Neural progenitor cell (in vitro differentiated cells): Measurements from ENCODE around the gene MS4A10. TPM values are rescaled to one million over a fixed set of nuclear protein-coding genes. Genes with fewer than 3 reads are reported as not detected.

ENCODE experiments used
- DNase-seq: peaks from one replicate; pipeline ENCODE4 v3.0.0-alpha.2; 2016; ENCODE audit warnings: low spot score
- H2AFZ ChIP-seq: fragments of 200-600 bp; sonication (generic); replicated peaks from 2 replicates; pipeline ENCODE4 v1.6.1; 2016; ENCODE audit warnings: antibody characterized with exemption
- H3F3A ChIP-seq: fragments of 200-600 bp; sonication (generic); 2 replicates; pipeline ENCODE4 v1.6.1; 2016; ENCODE audit warnings: antibody characterized with exemption, low read depth
- H3K27ac ChIP-seq: fragments of 200-600 bp; sonication (generic); 2 replicates; pipeline ENCODE4 v1.5.1; 2016; ENCODE audit warnings: mild to moderate bottlenecking
- H3K27me3 ChIP-seq: fragments of 200-600 bp; sonication (generic); 2 replicates; pipeline ENCODE4 v1.6.1; 2016; ENCODE audit warnings: mild to moderate bottlenecking, moderate library complexity
- H3K36me3 ChIP-seq: fragments of 200-600 bp; sonication (generic); 2 replicates; pipeline ENCODE4 v1.5.1; 2016
- H3K4me1 ChIP-seq: fragments of 200-600 bp; sonication (generic); 2 replicates; pipeline ENCODE4 v1.6.1; 2016; ENCODE audit warnings: mixed run types
- H3K4me2 ChIP-seq: fragments of 200-600 bp; sonication (generic); 2 replicates; pipeline ENCODE4 v1.6.1; 2016
- H3K4me3 ChIP-seq: fragments of 200-600 bp; sonication (generic); 2 replicates; pipeline ENCODE4 v1.5.1; 2016
- H3K79me2 ChIP-seq: fragments of 200-600 bp; sonication (generic); 2 replicates; pipeline ENCODE4 v1.6.1; 2016; ENCODE audit warnings: low read depth
- H3K9ac ChIP-seq: fragments of 200-600 bp; sonication (generic); 2 replicates; pipeline ENCODE4 v1.6.1; 2016
- H3K9me3 ChIP-seq: fragments of 200-600 bp; sonication (generic); 2 replicates; pipeline ENCODE4 v1.5.1; 2016; ENCODE audit warnings: low read depth
- H4K20me1 ChIP-seq: fragments of 200-600 bp; sonication (generic); 2 replicates; pipeline ENCODE4 v1.6.1; 2016; ENCODE audit warnings: low read depth
- H3K27ac Mint-ChIP-seq: 3 replicates; pipeline ENCODE4 v1.8.0; 2021; ENCODE audit warnings: mixed read lengths
- H3K27me3 Mint-ChIP-seq: 2 replicates; pipeline ENCODE4 v1.8.0; 2022; ENCODE audit warnings: low read depth, mild to moderate bottlenecking, inconsistent platforms, moderate library complexity, mixed read lengths; ENCODE audit not compliant: insufficient read depth
- H3K36me3 Mint-ChIP-seq: 3 replicates; pipeline ENCODE4 v1.8.0; 2021; ENCODE audit warnings: mixed read lengths
- H3K4me1 Mint-ChIP-seq: 3 replicates; pipeline ENCODE4 v1.8.0; 2021; ENCODE audit warnings: mixed read lengths
- H3K4me3 Mint-ChIP-seq: 3 replicates; pipeline ENCODE4 v1.8.0; 2021; ENCODE audit warnings: mild to moderate bottlenecking, moderate library complexity, mixed read lengths
- H3K9me3 Mint-ChIP-seq: 3 replicates; pipeline ENCODE4 v1.8.0; 2020; ENCODE audit warnings: mixed read lengths
- EZH2 ChIP-seq: fragments of 200-600 bp; sonication (generic); IDR thresholded peaks from 2 replicates; pipeline ENCODE4 v1.6.1; 2017; ENCODE audit warnings: antibody characterized with exemption, mild to moderate bottlenecking, moderate library complexity
- EZH2phosphoT487 ChIP-seq: fragments of 200-600 bp; sonication (generic); IDR thresholded peaks from 2 replicates; pipeline ENCODE4 v1.6.1; 2017; ENCODE audit warnings: antibody characterized with exemption
- total RNA-seq: library from RNA; depleted of rRNA; stranded (reverse); fragments of >200 nt; gene quantifications from 2 replicates; pipeline ENCODE4 v1.2.3, GENCODE V29; 2015; ENCODE audit warnings: low replicate concordance
- TF ChIP-seq, protein P1 (sequence below): fragments of 200-600 bp; sonication (generic); IDR thresholded peaks from 2 replicates; pipeline ENCODE4 v1.5.1; 2017; ENCODE audit warnings: antibody characterized with exemption, mild to moderate bottlenecking

The MS4A10 gene
- total RNA-seq, 1 donor from 2014 or later: not detected

- DNase-seq: no peak
- peaks cover 3% of the 10 kb centered on the region for H3K27me3 Mint-ChIP-seq
- H3K4me1 Mint-ChIP-seq: no peaks in the 10 kb centered on the region
- no peak for TF ChIP-seq EZH2phosphoT487
- TF ChIP-seq, protein P1, sequence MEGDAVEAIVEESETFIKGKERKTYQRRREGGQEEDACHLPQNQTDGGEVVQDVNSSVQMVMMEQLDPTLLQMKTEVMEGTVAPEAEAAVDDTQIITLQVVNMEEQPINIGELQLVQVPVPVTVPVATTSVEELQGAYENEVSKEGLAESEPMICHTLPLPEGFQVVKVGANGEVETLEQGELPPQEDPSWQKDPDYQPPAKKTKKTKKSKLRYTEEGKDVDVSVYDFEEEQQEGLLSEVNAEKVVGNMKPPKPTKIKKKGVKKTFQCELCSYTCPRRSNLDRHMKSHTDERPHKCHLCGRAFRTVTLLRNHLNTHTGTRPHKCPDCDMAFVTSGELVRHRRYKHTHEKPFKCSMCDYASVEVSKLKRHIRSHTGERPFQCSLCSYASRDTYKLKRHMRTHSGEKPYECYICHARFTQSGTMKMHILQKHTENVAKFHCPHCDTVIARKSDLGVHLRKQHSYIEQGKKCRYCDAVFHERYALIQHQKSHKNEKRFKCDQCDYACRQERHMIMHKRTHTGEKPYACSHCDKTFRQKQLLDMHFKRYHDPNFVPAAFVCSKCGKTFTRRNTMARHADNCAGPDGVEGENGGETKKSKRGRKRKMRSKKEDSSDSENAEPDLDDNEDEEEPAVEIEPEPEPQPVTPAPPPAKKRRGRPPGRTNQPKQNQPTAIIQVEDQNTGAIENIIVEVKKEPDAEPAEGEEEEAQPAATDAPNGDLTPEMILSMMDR: no peak
- no peak for TF ChIP-seq EZH2
- H3F3A ChIP-seq: no peaks in the 10 kb centered on the region
- no peaks in the 10 kb centered on the region for H4K20me1 ChIP-seq
- no peak overlapping the region for H3K4me2 ChIP-seq
- peaks cover 21% of the 10 kb centered on the region for H3K9me3 Mint-ChIP-seq
- no peaks in the 10 kb centered on the region for H3K27me3 ChIP-seq
- H2AFZ ChIP-seq: no peak overlapping the region
- H3K4me3 ChIP-seq: no peak overlapping the region
- H3K27ac Mint-ChIP-seq: no peak overlapping the region
- H3K9me3 ChIP-seq: peaks cover 4% of the 10 kb centered on the region
- no peaks in the 10 kb centered on the region for H3K36me3 ChIP-seq
- H3K4me1 ChIP-seq: no peaks in the 10 kb centered on the region
- H3K4me3 Mint-ChIP-seq: no peak overlapping the region
- no peak overlapping the region for H3K27ac ChIP-seq
- H3K79me2 ChIP-seq: no peaks in the 10 kb centered on the region
- H3K9ac ChIP-seq: no peak overlapping the region
- H3K36me3 Mint-ChIP-seq: no peaks in the 10 kb centered on the region
Measured at GRCh38 chr11:60814112-60814511, 29.0 kb downstream of the MS4A10 start.

DNA sequence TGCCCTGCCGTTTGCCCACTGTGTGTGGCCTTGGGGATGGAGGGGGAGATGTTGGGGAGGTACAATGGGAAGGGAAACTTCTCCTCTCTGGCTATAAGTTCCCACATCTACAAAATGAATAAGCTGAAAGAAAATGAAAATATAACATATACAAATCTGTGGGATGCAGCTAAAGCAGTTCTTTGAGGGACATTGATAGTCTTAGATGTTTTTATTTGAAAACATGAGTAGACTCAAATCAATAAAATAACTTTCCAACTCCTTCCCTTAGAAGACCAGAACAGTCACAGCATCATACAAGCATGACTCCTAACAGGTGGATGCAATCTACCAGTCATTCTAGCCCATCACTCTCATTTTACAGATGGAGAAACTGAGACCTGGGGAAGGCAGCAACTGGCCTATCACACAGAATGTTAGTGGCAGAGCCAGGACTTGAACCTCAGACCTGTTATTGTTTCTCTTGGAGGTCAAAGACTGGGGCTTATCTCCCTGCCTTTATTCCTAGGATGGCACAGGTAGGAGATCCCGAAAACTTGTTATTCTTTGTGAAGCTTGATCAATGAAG, 31.5 kb downstream of the MS4A10 start:
- Histone ChIP-seq H3K27ac (no peak overlapping the region), H3K4me2 (no peak overlapping the region), H4K20me1 (no peaks in the 10 kb centered on the region), H3K36me3 (no peaks in the 10 kb centered on the region), H3F3A (no peaks in the 10 kb centered on the region), H3K79me2 (no peaks in the 10 kb centered on the region), H3K4me3 (no peak overlapping the region), H3K9ac (no peak overlapping the region), H3K4me1 (no peaks in the 10 kb centered on the region), H3K9me3 (peaks cover 4% of the 10 kb centered on the region), H2AFZ (no peak overlapping the region), H3K27me3 (no peaks in the 10 kb centered on the region)
- no peaks in the 10 kb centered on the region for H3K4me1 Mint-ChIP-seq
- H3K9me3 Mint-ChIP-seq: peaks cover 21% of the 10 kb centered on the region
- peaks cover 5% of the 10 kb centered on the region for H3K27me3 Mint-ChIP-seq
- no peak for DNase-seq
- no peak overlapping the region for H3K4me3 Mint-ChIP-seq
- no peak overlapping the region for H3K27ac Mint-ChIP-seq
- no peak for TF ChIP-seq EZH2
- TF ChIP-seq, protein P1: no peak
- no peak for TF ChIP-seq EZH2phosphoT487
- no peaks in the 10 kb centered on the region for H3K36me3 Mint-ChIP-seq

- TF ChIP-seq EZH2 (no peak), EZH2phosphoT487 (no peak)
- TF ChIP-seq, protein P1: no peak
- Histone ChIP-seq H3K27me3 (no peaks in the 10 kb centered on the region), H3K4me1 (no peaks in the 10 kb centered on the region), H3K79me2 (no peaks in the 10 kb centered on the region), H3K4me3 (no peak overlapping the region), H3K9me3 (peaks cover 4% of the 10 kb centered on the region), H4K20me1 (no peaks in the 10 kb centered on the region), H3K36me3 (no peaks in the 10 kb centered on the region), H3K4me2 (no peak overlapping the region), H3F3A (no peaks in the 10 kb centered on the region), H3K9ac (no peak overlapping the region), H2AFZ (no peak overlapping the region), H3K27ac (no peak overlapping the region)
- no peaks in the 10 kb centered on the region for H3K36me3 Mint-ChIP-seq
- no peak for DNase-seq
- H3K4me1 Mint-ChIP-seq: no peaks in the 10 kb centered on the region
- no peak overlapping the region for H3K4me3 Mint-ChIP-seq
- no peak overlapping the region for H3K27ac Mint-ChIP-seq
- H3K9me3 Mint-ChIP-seq: peaks cover 20% of the 10 kb centered on the region
- peaks cover 8% of the 10 kb centered on the region for H3K27me3 Mint-ChIP-seq
Measured at GRCh38 chr11:60818057-60818456, 32.9 kb downstream of the MS4A10 start.
